H1 (cell line): ENCODE results near the gene RPL13A. TPM values are rescaled to one million over a fixed set of nuclear protein-coding genes. Genes with fewer than 3 reads are reported as not detected.

Source experiments
- EGR1 ChIP-seq: IDR thresholded peaks from 2 replicates; pipeline ENCODE4 v1.6.1; 2011; ENCODE audit warnings: low read depth, low read length, borderline replicate concordance
- POU5F1 ChIP-seq: IDR thresholded peaks from 2 replicates; pipeline ENCODE4 v1.6.1; 2011; ENCODE audit warnings: low read depth, mild to moderate bottlenecking, low read length, moderate library complexity
- SP1 ChIP-seq: IDR thresholded peaks from 2 replicates; pipeline ENCODE4 v1.6.1; 2011; ENCODE audit warnings: low read depth, low read length
- polyA plus RNA-seq, 7 experiments: library from polyadenylated mRNA; depleted of rRNA in 3 of 7; stranded (reverse) in 5 of 7; unstranded in 2 of 7; fragments of >200 nt in 5 of 7; fragments of 200-250 nt in 2 of 7; gene quantifications; 1 replicate in 5 of 7; 2 replicates in 1 of 7; 4 replicates in 1 of 7; pipeline versions ENCODE4 v1.2.1 to v1.2.3, GENCODE V29; 2011 to 2013; ENCODE audit warnings: missing spikeins in 2 of 7, mixed read lengths in 2 of 7
- total RNA-seq: library from RNA; stranded (reverse); fragmentation: NEBNext Ultra II Directional; extraction: Animal tissue kit (Norgen Biotek cat#: 25700); gene quantifications from 2 replicates; pipeline ENCODE4 v1.2.1, GENCODE V29; 2021
- TF ChIP-seq, protein P1 (sequence below): fragments of 300-600 bp; sonication (generic); IDR thresholded peaks from 2 replicates; pipeline ENCODE4 v1.7.1; 2012; ENCODE audit warnings: low read length, moderate library complexity, mild to moderate bottlenecking, inconsistent platforms; ENCODE audit not compliant: insufficient replicate concordance
- TF ChIP-seq, protein P2 (sequence below): IDR thresholded peaks from 2 replicates; pipeline ENCODE4 v1.6.1; 2011; ENCODE audit warnings: low read length, improper control_type of control experiment
- TF ChIP-seq, protein P3 (sequence below), 3 experiments: IDR thresholded peaks; 1 replicate in 2 of 3; 2 replicates in 1 of 3; pipeline versions ENCODE4 v1.5.1 to v1.6.1; 2011; ENCODE audit warnings: low read length in 3 of 3, mild to moderate bottlenecking in 3 of 3, inconsistent platforms in 2 of 3, low read depth in 1 of 3, moderate library complexity in 1 of 3; ENCODE audit not compliant: insufficient read depth in 1 of 3; ENCODE audit errors: control extremely low read depth in 1 of 3

Gene RPL13A
- total and polyA plus RNA-seq, 2 of the 8 experiments (the other 6 are each of a cell fraction or from before 2014, with no cell fraction given), result 3,305 to 8,868 TPM

DNA sequence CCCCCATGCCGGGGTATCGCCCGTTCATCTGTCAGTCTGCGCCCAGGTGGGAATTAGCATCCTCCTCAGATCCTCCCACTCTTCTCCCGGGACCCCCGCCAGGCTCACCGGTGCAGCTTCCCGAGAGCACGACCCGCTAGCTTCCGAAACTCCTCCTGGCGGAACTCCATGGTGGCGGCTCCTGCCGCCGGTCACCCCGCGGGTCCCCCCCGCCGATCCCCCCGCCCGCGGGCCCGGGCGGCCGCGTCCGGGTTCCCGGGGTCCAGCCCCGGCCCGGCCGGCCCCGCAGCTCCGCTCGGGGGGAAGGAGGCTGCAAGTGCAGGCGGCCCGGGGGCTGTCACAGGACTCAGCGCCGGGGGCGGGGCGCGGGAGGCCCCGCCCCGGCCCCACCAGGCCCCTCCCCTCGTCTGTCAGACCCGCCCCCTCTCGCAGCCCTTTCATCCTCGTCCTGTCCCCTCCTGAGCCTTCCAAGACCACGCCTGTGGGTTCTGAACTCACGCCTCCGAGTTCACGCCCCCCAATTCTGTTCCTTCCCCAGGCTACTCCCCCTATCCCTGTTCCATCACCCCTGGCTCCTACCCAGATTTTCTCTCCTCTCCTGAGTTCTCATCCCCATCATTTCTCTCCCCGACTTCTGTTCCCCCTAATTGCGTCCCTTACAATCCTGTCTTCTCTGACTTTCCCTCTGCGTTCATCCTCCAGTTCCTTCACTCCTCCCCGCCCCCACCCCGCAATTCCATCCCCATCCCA, 46.0 kb upstream of the RPL13A start, which contains the start of gene SLC17A7 (continued):
- TF ChIP-seq, protein P1, sequence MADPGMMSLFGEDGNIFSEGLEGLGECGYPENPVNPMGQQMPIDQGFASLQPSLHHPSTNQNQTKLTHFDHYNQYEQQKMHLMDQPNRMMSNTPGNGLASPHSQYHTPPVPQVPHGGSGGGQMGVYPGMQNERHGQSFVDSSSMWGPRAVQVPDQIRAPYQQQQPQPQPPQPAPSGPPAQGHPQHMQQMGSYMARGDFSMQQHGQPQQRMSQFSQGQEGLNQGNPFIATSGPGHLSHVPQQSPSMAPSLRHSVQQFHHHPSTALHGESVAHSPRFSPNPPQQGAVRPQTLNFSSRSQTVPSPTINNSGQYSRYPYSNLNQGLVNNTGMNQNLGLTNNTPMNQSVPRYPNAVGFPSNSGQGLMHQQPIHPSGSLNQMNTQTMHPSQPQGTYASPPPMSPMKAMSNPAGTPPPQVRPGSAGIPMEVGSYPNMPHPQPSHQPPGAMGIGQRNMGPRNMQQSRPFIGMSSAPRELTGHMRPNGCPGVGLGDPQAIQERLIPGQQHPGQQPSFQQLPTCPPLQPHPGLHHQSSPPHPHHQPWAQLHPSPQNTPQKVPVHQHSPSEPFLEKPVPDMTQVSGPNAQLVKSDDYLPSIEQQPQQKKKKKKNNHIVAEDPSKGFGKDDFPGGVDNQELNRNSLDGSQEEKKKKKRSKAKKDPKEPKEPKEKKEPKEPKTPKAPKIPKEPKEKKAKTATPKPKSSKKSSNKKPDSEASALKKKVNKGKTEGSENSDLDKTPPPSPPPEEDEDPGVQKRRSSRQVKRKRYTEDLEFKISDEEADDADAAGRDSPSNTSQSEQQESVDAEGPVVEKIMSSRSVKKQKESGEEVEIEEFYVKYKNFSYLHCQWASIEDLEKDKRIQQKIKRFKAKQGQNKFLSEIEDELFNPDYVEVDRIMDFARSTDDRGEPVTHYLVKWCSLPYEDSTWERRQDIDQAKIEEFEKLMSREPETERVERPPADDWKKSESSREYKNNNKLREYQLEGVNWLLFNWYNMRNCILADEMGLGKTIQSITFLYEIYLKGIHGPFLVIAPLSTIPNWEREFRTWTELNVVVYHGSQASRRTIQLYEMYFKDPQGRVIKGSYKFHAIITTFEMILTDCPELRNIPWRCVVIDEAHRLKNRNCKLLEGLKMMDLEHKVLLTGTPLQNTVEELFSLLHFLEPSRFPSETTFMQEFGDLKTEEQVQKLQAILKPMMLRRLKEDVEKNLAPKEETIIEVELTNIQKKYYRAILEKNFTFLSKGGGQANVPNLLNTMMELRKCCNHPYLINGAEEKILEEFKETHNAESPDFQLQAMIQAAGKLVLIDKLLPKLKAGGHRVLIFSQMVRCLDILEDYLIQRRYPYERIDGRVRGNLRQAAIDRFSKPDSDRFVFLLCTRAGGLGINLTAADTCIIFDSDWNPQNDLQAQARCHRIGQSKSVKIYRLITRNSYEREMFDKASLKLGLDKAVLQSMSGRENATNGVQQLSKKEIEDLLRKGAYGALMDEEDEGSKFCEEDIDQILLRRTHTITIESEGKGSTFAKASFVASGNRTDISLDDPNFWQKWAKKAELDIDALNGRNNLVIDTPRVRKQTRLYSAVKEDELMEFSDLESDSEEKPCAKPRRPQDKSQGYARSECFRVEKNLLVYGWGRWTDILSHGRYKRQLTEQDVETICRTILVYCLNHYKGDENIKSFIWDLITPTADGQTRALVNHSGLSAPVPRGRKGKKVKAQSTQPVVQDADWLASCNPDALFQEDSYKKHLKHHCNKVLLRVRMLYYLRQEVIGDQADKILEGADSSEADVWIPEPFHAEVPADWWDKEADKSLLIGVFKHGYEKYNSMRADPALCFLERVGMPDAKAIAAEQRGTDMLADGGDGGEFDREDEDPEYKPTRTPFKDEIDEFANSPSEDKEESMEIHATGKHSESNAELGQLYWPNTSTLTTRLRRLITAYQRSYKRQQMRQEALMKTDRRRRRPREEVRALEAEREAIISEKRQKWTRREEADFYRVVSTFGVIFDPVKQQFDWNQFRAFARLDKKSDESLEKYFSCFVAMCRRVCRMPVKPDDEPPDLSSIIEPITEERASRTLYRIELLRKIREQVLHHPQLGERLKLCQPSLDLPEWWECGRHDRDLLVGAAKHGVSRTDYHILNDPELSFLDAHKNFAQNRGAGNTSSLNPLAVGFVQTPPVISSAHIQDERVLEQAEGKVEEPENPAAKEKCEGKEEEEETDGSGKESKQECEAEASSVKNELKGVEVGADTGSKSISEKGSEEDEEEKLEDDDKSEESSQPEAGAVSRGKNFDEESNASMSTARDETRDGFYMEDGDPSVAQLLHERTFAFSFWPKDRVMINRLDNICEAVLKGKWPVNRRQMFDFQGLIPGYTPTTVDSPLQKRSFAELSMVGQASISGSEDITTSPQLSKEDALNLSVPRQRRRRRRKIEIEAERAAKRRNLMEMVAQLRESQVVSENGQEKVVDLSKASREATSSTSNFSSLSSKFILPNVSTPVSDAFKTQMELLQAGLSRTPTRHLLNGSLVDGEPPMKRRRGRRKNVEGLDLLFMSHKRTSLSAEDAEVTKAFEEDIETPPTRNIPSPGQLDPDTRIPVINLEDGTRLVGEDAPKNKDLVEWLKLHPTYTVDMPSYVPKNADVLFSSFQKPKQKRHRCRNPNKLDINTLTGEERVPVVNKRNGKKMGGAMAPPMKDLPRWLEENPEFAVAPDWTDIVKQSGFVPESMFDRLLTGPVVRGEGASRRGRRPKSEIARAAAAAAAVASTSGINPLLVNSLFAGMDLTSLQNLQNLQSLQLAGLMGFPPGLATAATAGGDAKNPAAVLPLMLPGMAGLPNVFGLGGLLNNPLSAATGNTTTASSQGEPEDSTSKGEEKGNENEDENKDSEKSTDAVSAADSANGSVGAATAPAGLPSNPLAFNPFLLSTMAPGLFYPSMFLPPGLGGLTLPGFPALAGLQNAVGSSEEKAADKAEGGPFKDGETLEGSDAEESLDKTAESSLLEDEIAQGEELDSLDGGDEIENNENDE, result no peak
- TF ChIP-seq SP1, result 0 out of 2 replicates have a peak, but pooled peaks have one; percentile 35
- no peak for TF ChIP-seq POU5F1
- TF ChIP-seq, protein P2, sequence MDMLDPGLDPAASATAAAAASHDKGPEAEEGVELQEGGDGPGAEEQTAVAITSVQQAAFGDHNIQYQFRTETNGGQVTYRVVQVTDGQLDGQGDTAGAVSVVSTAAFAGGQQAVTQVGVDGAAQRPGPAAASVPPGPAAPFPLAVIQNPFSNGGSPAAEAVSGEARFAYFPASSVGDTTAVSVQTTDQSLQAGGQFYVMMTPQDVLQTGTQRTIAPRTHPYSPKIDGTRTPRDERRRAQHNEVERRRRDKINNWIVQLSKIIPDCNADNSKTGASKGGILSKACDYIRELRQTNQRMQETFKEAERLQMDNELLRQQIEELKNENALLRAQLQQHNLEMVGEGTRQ, result no peak
- TF ChIP-seq EGR1, result no peak
- TF ChIP-seq, protein P3, sequence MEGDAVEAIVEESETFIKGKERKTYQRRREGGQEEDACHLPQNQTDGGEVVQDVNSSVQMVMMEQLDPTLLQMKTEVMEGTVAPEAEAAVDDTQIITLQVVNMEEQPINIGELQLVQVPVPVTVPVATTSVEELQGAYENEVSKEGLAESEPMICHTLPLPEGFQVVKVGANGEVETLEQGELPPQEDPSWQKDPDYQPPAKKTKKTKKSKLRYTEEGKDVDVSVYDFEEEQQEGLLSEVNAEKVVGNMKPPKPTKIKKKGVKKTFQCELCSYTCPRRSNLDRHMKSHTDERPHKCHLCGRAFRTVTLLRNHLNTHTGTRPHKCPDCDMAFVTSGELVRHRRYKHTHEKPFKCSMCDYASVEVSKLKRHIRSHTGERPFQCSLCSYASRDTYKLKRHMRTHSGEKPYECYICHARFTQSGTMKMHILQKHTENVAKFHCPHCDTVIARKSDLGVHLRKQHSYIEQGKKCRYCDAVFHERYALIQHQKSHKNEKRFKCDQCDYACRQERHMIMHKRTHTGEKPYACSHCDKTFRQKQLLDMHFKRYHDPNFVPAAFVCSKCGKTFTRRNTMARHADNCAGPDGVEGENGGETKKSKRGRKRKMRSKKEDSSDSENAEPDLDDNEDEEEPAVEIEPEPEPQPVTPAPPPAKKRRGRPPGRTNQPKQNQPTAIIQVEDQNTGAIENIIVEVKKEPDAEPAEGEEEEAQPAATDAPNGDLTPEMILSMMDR (IDR thresholded peaks at IDR 0.05; ENCODE audit: control extremely low read depth in 1 of 3, insufficient read depth in 1 of 3, low read depth in 1 of 3, low read length in 3 of 3), result peak in 1 of 3 experiments; percentile 1; a peak in 1 of 4 replicates
